Endothelial cell of hepatic sinusoid (primary cell): ENCODE data around the gene TNFAIP8L1.
"Not testable (repeated sequence)": the region's sequence is repeated elsewhere in the genome, so short reads cannot be mapped to it uniquely, and the experiment has no call there.

Source experiments
- in situ Hi-C: cut with HindIII; loops from 2 replicates; pipeline ENCODE4 v1.10.0; 2017; ENCODE audit warnings: low sequenced_read_pairs

TNFAIP8L1 gene

GRCh38 chr19:4638828-4639530, at the start of gene TNFAIP8L1:
TNFAIP8L1 (plus strand) TSS chr19:4639516; CDS start chr19:4651870, 12,354 bp downstream.
- in situ Hi-C loops = no loop called here

- in situ Hi-C loops = no loop called here
These were observed 49.5 kb upstream of the TNFAIP8L1 start for GRCh38 chr19:4589579-4590410.

- in situ Hi-C loops = no loop called here
These were observed 48.8 kb upstream of the TNFAIP8L1 start for GRCh38 chr19:4590559-4590958.

GRCh38 chr19:4591320-4591719, 48.0 kb upstream of the TNFAIP8L1 start:
- in situ Hi-C loops = no loop called here

DNA sequence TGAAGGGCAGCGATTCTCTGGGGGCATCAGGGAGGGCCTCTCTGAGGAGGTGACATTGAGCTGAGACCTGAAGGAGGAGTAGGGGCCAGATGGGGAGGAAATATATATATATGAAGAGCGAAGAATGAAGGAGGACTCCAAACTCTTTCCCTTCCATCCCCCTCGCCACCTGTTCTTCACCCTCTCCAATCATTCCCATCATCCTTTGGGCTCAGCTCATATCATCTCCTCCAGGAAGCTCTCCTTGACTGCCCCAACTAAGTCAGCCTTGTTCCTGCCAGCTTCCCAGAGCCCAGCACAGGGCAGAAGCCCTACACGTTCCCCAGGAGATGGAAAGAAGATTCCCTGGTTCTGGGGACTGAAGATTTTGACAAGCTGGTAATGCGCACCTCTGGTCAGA, 46.9 kb upstream of the TNFAIP8L1 start:
- in situ Hi-C loops = no loop called here

DNA sequence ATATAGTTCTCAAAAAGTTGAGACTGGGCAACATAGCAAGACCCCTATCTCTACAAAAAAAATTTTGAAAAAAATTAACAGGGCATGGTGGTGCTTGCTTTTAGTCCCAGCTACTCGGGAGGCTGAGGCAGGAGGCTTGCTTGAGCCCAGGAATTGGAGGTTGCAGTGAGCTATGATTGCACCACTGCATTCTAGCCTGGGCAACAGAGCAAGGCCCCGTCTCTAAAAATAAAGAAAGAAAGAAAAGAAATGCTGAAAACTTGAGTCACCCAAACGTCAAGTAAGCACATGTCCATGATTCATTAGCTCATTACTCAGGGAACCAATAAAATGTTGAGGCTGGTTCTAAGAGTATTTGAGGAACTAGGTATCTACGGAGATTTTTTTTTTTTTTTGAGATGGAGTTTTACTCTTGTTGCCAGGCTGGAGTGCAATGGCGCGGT, 45.9 kb upstream of the TNFAIP8L1 start:
- in situ Hi-C loops = no loop called here

GRCh38 chr19:4594201-4594600, 45.1 kb upstream of the TNFAIP8L1 start:
- in situ Hi-C loops = no loop called here

DNA sequence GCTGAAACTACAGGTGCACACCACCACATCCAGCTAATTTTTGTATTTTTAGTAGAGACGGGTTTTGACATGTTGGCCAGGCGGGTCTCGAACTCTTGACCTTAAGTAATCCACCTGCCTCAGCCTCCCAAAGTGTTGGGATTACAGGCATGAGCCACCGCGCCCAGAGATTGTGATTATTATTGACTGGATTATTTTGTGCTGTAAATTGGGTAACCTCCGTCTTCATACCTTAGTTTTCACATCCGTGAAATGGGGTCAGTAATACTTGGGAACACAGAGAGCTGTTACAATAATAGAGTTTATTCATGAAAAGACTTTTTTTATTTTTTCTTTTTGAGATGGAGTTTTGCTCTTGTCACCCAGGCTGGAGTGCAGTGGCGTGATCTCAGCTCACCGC, 44.2 kb upstream of the TNFAIP8L1 start:
- in situ Hi-C loops = not testable (repeated sequence)

GRCh38 chr19:4596033-4596904, 43.0 kb upstream of the TNFAIP8L1 start:
- in situ Hi-C loops = no loop called here

DNA sequence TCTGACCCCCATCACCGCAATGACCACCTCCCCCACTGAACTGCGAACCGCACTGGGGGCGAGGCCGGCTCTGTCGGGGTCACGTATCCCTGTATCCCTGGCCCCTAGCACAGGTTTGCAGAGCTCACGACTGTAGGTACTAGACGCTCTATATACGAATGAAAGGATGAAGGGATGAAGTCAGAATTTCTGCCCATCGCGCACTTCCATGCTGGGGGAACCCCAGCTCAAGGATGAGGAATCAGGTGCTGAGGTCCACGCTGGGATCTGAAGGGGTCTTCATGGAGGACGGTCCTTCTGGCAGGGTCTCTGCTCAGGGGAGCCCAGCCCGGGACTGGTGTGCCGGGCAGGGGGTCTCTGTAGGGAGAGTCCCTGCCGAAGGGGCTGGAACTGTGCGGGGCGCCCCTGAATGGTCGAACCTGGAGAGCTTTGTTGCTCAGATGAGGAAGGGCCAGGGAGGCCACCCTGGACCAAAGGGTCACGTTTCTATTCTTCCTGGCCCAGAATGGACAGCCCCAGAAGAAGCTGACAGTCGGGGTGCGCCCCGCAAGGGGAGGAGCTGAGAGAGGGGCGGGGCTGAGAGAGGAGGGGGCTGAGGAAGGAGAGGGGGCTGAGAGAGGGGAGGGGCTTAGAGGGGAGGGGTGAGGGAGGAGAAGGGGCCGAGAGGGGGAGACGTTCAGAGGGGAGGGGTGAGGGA, 41.9 kb upstream of the TNFAIP8L1 start:
- in situ Hi-C loops = no loop called here

GRCh38 chr19:4597975-4598671, 41.2 kb upstream of the TNFAIP8L1 start:
- in situ Hi-C loops = no loop called here

DNA sequence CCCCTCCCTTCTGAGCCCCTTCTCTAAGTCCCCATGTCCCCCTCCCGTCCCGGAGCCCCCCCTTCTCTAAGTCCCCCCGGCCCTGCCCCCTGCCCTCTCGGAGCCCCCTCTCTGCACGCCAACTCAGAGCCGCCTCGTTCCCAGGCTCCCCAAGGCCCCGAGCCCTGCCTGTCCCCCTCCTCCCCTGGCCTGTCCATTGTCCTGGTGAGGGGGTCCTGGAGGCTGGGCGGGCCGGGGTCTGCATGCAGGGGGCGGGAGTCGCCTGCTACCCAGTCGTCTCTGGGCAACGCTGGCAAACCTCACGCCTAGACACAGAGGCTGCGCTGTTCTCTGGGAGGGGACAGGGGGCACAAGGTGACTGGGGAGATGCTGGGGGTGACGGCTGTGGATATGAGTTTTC, 40.6 kb upstream of the TNFAIP8L1 start:
- in situ Hi-C loops = no loop called here

DNA sequence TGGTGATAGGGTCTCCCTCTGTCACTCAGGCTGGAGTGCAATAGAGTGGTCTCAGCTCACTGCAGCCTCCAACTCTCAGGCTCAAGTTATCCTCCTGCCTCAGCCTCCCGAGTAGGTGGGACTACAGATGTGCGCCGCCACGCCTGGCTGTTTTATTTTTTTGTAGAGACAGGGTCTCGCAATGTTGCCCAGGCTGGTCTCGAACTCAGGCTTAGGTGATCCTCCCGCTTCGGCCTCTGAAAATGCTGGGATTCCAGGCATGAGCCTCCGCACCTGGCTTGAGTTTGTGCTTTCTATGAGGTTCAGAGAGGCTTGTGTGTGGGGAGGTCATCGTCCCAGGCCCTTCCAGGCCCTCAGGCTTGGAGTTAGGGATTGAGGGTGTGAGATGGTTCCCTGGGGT, 39.2 kb upstream of the TNFAIP8L1 start:
- in situ Hi-C loops = no loop called here

- in situ Hi-C loops = no loop called here
These were observed 38.4 kb upstream of the TNFAIP8L1 start for GRCh38 chr19:4600893-4601292.

GRCh38 chr19:4602173-4602788, 37.0 kb upstream of the TNFAIP8L1 start:
- in situ Hi-C loops = no loop called here

DNA sequence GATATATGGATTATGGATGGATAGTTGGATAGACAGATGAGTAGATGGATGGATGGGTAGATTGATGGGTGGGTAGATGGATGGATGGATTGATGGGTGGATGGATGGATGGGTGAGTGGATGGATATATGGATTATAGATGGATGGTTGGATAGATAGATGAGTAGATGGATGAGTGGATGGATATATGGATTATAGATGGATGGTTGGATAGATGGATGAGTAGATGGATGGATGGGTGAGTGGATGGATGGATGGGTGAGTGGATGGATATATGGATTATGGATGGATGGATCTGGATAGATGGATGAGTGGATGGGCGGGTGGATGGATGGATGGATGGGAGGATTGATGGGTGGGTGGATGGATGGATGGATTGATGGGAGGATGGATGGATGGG, 36.4 kb upstream of the TNFAIP8L1 start:
- in situ Hi-C loops = no loop called here

- in situ Hi-C loops = no loop called here
These were observed 34.4 kb upstream of the TNFAIP8L1 start for GRCh38 chr19:4604912-4605311.

DNA sequence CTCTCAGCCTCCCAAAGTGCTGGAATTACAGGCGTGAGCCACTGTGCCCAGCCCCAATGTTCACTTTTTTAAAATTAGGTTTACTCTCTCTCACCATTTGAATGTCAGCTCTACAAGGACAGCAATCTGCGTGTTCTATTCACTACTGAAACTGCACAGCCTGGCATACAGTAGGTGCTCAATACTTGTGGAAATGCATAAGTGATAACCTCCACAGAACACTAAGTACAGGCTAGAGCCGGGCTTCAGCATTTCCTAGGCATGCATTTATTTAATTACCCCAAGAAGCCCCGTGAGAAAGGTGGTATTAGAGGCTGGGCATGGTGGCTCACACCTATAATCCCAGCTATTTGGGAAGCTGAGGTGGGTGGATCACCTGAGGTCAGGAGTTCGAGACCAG, 33.1 kb upstream of the TNFAIP8L1 start:
- in situ Hi-C loops = no loop called here

- in situ Hi-C loops = no loop called here
These were observed 32.2 kb upstream of the TNFAIP8L1 start for GRCh38 chr19:4606921-4607678.
